Activated T-helper 1 cell treated with anti-CD3 and anti-CD28 coated beads, Interleukin-2, amount 50 U/mL, for 16 hours (primary cell): ENCODE data around the gene APOA1.

ENCODE experiments used
- DNase-seq, 2 donors: peaks; one replicate each; pipeline ENCODE4 v3.0.0-alpha.2; 2020; ENCODE audit warnings: low read depth in 1 of 2, low spot score in 1 of 2

Gene APOA1

DNA sequence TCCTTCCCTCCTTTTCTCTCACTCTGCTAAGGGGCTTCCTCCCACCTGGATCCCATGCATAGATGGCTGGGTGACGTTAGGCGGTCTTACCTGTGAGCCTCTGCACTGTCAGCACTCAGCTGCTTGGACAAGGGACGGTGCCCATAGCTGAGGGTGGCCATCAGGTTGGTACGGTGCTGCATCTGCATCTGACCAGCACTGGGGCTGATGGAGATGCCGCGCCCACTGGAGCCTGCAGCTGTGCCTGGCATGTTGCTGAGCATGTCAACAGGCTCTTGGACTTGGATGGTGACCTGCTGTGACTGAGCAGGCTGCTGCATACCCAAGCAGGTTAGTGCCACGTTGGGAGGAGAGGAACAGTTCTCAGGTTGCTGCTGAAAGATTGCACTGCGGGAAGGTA lies 21.8 kb upstream of the APOA1 start:
- no peak for DNase-seq

DNA sequence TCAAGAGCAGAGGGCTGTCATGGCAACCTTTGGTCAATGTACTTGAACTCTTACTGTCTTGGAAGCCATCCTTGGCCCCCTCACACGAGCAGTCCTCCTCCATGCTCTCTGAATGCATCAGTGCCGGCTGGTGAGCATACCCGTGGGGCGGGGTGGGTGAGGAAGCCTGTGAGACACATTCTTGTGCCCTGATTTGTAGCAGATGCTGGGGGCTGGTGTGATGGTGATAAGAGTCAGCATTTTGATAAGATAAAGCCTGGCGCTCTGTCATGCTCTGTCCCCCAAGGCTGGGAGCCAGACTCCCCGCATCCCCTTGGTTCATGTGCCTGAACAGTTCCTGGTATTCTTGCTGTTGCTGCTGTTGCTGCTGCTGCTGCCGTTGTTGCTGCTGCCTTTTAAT lies 20.5 kb upstream of the APOA1 start:
- no peak for DNase-seq

DNA sequence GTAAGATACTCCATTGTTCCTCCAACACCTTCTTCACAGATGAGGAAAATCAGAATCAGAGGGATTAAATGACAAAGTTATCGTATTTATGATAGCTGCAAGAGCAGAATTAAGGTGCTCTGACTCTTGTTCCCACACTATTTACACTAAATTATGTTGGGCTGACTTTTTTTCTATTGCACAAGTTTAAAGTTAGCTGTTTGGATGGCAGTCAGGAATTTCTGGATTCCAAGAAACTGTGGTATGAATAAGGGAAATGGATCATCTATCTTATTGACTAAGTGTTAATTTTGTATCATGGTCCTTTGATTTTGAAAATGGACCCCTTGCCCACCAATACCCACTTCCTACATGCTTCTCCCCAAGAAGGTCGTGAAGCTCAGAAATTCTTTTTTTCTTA lies 19.9 kb upstream of the APOA1 start:
- DNase-seq = no peak

DNA sequence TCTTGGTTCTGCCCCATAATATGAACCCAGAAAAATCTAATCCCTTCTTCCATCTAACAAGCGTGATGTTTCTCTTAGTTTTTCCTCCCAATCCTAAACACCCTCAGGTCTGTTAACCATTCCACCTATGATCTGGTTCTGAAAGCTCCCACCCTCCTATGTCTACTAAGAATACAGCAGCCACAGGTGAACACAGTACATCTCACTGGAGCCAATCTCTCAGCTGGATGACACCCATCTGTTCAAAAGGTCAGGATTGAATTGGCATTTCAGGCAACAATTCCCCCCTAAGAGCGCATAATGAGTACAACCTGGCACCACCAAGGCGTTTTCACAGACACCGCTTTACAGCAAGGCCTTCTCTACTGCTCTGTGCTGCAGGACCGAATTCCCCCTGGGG lies 19.0 kb upstream of the APOA1 start:
- no peak for DNase-seq

DNA sequence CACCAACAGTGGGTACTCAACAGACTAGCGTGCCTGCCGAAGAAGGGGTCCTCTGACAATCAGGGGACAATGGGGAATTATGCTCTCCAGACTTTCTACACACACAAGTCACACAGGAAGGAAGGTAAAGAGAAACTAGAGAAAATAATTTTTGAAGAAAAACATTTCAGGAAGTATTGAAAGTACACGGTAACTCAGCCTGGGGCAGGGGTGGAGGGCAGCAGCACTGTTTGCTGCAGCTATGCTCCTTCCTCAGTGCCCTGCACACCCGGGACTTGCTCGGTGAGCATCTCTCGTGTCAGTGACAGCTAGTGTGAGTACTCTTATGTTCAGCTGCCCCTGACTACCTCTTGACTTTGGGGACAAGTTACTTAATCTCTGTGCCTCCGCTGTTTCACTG lies 18.0 kb upstream of the APOA1 start:
- DNase-seq = no peak

DNA sequence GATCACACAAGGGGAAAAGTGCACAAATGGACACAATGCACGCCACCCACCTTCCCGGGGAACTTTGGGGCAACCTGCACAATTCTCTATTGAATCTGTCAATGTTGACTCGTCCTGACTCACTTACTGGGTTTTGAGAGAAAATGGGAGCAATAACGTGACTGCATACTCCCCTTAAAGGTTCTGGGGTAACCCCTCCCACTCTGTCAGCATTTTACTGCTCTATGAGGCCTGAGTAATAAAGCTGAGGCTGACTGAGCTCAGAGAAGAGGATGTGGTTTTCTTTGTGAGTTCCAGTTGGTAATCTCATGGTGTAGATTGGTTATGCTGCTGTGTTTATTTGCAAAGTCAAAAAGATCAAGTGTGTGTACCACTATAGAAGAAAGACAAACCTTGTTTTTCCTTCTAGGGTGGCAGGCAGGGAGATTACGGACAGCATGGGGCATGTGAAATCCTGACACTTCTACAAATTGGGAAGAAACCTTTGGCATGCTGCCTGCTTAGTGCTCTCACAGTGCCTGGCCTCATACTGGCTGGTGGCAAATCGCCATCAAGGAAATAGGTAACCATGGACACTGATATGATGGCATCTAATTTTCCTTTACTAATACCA lies 16.1 kb upstream of the APOA1 start:
- DNase-seq = peak in 1 of 2 donors; percentile 30

DNA sequence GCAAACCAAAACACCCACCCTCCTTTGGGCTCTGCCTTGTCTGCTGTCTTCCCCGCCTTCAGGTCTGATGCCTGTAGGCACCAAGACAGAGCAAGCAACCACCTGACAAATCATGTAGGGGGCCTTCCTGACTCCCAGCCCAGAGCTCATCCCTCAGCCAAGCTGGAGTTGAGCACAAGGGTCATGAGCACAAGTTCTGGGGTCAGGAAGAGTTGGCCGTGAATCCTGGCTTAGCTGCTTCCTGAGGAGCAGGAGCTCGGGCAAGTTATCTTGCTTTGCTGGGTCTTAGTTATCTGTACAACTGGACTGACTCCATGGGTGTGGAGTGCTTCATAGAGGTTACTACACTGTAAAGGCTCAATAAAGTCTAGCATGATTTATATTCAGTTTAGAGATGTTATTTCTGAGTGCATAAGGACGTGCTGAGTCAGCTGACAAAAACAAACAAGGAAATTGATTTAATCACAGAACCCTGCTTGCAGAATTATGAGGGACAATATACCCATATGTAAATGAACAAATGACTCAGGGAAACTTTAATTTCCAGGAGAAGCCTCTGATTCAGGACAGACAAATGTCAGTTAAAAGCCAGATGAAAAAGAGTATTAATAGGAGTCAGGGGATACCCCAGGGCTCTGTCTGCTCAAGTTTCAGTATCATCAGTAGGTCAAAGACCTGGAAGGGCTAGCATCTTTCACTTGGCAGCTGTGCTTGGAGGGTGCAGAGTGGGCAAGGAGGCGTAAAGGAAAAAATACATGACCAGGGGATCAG lies 15.0 kb upstream of the APOA1 start:
- DNase-seq = no peak

DNA sequence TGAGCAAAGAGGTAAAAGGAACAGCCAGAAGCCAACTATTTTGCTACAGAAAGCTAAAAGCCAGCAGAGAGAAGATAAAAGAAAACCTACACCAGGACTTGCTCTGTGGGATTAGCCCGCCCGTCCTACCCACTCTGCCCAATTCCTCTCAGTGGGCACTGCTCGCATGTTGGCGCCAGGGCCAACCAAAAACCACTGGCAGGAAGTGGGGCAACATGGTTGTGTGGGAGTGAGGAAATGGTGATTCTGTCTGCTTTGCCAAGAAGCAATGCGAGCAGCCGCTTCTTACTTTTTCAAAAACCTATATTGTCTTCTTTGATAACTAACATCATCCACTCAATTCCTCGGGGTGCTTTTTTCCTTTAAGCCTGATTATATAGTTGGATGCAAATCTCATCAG lies 14.2 kb upstream of the APOA1 start:
- DNase-seq = peak in 1 of 2 donors; percentile 14

DNA sequence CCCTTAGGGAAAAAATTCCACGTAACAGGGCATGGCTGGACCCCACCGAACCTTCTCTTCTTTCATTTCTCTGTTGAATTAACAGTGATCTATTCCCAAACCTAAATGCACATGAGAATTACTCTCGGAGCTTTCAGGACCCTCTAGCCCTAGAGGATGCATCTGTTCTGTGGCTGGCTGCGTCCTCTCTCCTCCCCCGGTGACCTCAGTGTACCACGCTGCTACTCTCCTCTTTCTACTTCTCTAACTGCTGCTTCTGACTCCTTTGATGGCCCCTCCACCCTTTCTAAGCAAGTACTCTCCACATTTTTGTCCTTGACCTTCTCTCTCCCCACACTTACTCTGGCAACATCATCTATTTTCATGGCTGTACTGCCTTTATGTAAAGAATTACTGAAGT lies 12.1 kb upstream of the APOA1 start:
- DNase-seq = no peak

DNA sequence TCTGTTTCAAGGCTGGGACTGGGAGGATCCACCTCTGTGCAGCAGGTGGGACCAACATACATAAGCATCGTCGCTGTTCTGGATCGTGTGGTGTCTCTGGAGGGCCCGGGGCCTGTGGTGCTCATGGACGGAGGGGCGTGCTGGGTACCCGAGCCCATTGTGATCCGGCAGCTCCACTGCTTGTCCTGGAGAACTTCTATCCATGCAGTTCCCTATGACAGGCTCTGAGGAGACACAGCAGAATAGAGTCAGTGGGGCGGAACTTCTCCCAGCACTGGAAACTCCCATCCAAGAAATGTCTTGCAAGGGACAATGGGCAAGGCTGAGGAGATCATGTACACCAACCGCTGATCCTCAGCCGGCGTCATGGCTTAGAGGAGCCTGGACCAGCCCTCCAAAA lies 11.6 kb upstream of the APOA1 start:
- DNase-seq = no peak

DNA sequence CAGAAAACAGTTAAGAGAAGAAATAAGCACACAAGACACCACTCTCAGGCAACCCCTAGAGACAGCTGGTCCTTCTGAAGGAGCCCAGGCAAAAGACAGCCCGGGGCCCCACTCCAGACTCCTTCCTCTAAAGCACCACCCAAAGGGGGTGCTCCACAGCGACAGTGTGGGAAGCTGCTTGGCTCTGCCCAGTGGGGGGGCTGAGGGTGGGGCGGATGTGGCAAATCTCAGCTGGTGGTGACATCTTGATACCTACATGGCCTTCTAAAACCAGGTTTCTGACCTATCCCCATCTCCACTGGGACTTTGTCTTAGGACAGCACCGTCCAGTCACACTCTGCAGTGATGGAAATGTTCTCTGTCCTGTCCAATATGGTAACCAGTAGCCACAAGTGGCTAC lies 10.2 kb upstream of the APOA1 start:
- DNase-seq = no peak

DNA sequence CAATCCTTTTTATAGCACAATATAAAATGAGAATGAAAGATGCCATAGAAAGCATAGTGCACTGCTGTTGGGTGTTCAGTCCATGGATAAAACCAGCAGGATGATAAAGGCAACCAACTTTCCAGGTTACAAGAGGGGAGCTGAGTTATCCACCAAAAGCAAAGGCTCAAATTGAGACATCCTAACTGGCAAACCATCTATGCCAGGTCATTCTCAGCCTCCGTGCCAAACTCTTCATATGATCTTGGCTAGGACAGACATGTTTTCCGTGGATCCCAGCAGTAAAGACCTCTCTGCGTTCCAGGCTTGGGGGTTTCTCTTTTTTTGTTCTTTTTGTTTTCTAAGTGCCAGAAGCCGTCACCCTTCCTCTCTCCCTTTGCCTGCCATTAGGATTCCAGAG lies 7.3 kb upstream of the APOA1 start:
- no peak for DNase-seq

DNA sequence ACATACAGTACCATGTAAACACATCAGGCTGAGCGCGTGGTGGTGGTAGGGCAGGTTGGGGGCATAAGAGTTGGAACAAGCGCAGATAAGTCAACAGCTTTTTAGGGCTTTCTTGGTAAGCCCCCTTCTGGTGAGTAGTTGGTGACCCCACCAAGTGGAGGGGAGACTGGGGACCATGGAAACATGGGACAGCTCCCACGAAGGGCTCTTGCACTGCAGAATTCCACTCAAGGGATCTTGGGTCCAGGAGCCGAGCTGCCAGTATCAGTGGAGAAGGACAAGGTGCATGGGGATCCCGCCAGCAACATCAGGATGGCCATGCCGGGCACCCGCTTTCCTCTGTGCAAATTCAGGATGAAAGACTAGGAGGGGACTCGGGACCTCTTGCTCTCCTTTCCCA lies 6.2 kb upstream of the APOA1 start:
- DNase-seq = no peak

DNA sequence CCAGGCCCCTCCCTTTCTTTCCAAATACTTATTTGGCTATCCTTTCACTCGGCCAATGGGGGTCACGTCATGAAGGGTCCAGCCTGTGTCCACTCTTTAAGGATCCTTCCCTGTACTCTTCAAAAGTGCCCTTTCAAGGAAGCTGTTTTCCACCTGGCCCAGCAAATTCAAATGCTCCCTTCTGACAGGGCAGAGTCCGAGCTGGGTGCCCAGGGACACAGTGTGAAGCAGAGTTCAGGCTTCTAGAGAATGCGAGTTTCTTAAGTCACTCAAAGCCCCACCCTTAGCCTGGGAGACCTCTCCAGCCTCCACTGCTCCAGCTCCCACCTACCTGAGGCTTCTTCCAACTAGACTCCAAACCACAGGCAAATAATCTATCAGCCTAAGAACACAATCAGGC lies 5.5 kb upstream of the APOA1 start:
- DNase-seq = no peak

DNA sequence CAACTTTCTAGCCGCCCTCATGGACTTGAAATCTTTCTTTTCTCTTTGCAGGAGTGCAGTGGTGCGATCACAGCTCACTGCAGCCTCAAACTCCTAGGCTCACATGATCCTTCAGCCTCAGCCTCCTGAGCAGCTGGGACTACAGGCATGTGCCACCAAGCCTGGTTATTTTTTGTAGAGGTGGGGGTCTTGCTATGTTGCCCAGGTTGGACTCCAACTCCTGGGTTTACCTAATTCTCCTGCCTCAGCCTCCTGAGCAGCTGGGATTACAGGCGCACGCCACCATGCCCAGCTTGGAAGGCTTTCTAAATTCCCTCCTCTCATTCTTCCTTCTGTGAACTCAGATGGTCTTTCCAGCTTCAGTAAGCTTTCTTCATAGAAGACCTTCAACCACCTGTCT lies 4.7 kb upstream of the APOA1 start:
- no peak for DNase-seq

DNA sequence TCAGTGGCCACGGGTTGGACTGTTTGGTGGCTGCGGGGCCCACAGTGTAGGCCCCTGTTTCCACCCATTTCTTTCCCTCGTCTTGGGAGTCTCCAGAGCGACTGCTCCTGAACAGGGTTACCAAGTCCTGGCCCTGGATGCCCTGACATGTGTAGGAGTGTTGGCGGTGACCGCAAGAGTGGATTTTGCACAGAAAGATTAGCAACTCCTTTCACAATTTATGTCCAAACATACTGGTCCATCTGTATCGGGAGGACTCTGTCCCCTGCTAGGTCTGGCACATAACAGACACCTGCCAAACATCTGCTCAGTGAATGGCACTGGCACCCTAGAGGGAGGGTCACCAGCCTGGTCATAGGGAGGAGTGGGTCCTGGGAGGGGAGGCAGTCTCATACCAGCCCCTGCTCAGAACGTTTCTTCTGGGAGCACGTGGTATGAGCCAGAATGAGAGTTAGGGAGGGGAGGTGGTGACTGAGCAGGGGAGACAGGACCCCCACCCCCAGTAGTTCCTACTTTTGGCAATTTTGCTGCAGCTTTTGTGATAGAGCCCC lies 3.4 kb upstream of the APOA1 start:
- DNase-seq = no peak

DNA sequence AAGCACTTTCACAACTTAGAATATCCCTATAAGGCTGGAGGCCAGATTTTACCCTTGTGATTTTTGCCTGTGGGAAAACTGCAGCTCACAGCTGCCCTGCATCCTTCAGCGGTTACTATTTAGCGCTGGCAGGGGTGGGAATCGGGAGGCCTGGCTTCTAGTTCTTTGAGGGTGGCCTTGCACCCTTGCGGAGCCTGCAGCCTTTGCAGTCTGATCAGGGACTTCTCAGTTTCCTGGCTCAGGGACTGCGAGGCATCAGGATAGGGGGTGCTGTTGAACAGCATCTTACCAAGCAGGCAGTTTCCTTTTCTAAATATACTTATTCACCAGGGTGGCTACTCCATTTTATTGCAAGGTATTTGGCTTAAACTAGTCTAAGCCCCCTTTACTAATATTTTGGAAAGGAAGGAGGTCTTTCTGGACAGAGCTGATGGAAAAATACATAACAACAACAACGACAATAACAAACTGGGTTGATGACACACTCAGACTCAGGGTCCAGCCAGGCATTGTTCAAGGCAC lies 2.9 kb upstream of the APOA1 start:
- DNase-seq = no peak

DNA sequence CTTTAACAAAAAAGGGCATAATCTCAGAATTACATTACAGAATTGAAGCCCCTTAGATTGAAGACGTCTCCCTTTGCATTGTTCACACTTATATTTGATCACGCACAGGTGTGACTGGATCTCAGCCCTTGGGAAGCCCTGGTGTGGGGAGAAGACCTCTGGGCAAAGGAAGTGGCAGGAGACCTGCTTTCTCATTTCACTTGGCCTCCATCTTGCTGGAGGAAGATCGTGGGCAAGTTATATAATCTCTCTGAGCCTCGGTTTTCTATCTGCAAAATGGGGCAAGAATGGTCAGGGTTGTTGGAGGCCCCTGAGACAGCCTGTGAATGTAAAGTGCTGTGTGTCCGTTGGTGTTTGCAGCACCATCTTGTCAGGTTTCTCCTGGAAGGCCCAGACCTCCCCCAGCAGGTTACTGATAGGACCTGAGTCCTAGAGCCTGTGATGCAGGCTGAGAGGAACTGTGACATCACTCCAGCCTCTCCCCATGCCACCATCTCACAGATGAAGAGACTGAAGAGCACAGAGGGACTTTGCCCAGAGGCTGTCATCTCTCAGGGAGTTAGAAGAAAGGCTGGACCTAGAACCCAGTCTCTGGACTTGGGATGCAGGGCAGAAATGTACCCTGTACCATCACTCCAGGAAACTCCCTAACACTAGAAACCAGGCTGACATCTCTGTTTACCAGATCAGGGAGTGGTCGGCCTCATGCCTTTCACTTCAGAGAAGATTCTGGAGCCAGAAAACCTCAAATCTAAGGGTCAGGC lies 1.1 kb upstream of the APOA1 start:
- DNase-seq = no peak

DNA sequence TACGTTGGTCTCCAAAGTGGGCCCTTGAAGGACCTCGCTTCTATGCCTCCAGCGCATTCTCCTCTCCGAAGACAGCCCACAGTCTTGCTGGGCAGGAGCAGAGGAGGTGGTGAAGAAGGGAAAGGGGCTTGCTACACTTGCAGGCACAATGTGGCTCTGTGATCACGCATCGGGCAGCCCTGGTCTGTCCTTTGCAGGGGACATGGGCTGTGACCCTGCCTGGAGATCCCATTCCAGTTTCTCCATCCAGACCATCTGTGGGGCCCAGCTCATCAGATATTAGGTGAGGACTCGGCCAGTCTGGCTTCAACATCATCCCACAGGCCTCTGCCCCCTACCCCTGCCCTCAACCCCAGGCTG lies 810 bp downstream of the APOA1 start:
- no peak for DNase-seq

DNA sequence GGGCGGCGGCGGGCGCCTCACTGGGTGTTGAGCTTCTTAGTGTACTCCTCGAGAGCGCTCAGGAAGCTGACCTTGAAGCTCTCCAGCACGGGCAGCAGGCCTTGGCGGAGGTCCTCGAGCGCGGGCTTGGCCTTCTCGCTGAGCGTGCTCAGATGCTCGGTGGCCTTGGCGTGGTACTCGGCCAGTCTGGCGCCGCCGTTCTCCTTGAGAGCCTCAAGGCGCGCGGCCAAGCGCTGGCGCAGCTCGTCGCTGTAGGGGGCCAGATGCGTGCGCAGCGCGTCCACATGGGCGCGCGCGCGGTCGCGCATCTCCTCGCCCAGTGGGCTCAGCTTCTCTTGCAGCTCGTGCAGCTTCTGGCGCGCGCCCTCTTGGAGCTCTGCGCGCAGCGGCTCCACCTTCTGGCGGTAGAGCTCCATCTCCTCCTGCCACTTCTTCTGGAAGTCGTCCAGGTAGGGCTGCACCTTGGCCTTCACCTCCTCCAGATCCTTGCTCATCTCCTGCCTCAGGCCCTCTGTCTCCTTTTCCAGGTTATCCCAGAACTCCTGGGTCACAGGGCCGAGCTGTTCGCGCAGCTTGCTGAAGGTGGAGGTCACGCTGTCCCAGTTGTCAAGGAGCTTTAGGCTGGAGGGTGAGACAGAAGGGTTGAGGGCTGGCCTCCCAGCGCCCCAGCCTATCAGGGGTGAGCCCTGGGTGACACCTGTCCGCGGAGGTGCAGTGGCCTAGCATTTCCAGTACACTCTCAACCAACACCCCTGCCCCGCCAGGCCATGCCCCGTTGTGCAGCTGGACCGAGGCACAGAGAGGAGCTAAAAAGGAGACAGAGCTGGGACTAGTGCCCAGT lies 1.4 kb downstream of the APOA1 start:
- DNase-seq = peak; percentile 52 to 68
